Neural cell (in vitro differentiated cells): ENCODE measurements around the gene CRKL.

ENCODE experiments used
- EP300 ChIP-seq: fragments of 450-650 bp; conservative IDR thresholded peaks from 2 replicates; pipeline ENCODE4 v1.6.1; 2014; ENCODE audit warnings: antibody characterized with exemption, mild to moderate bottlenecking, moderate library complexity; ENCODE audit not compliant: poor library complexity, severe bottlenecking
- EZH2 ChIP-seq: fragments of 200-600, 300-800 bp; shearing (Covaris generic), sonication (generic); IDR thresholded peaks from 2 replicates; pipeline ENCODE4 v1.6.1; 2014; ENCODE audit warnings: antibody characterized with exemption, low read length, borderline replicate concordance, mild to moderate bottlenecking; ENCODE audit not compliant: insufficient read depth, poor library complexity, severe bottlenecking
- POLR2AphosphoS5 ChIP-seq: IDR thresholded peaks from 2 replicates; pipeline ENCODE4 v1.6.1; 2012
- TAF1 ChIP-seq: IDR thresholded peaks from 2 replicates; pipeline ENCODE4 v1.6.1; 2012; ENCODE audit warnings: low read depth
- TF ChIP-seq, protein P1 (sequence below): fragments of 450-650 bp; IDR thresholded peaks from 2 replicates; pipeline ENCODE4 v1.5.1; 2014; ENCODE audit warnings: antibody characterized with exemption, mild to moderate bottlenecking, moderate library complexity; ENCODE audit not compliant: poor library complexity, severe bottlenecking

DNA sequence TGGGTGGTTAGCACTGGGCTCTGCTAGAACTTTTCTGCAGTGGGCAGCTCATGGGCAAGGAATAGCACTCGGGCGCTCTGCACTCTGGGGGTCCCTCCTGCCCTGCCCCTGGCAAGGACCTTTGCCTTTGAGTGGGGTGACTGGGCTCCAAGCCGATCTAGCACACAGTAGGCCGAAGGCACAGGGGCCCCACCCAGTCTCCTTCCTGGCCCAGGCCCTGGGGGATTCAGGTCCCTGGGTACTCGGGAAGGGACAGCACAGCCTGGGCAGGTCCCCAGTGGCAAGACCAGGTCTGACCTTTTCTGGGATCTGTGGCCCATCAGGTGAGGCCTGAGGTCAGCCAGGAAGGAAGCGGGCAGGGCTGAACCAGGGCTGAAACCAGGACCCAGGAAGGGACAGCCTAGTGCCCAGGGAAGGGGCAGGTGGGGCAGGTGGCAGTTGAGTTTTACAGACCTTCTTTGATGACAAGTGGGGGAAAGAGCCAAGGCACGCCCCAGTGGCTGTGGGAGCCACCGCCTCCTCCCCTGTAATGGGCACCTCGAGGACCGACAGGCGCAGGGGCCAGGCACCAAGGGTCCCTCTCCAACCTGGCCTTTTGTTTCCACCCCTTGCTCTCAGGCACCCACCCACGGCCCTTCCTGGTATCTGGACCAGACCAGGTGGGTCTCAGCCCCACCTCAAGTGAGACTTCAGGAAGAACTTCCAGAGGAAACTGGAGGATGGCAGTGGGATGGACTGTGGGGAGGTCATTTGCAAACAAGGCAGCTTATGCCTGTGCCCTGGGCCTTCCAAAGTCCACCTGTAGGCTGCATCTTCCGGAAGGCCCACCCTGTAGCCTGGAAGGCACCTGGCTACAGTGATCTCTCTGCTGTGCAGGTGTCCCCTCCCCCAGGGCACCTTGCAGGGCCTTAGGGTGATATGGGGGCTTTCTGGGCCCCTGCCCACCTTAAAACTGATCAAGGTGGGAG lies 49.0 kb downstream of the CRKL start:
- TF ChIP-seq, protein P1, sequence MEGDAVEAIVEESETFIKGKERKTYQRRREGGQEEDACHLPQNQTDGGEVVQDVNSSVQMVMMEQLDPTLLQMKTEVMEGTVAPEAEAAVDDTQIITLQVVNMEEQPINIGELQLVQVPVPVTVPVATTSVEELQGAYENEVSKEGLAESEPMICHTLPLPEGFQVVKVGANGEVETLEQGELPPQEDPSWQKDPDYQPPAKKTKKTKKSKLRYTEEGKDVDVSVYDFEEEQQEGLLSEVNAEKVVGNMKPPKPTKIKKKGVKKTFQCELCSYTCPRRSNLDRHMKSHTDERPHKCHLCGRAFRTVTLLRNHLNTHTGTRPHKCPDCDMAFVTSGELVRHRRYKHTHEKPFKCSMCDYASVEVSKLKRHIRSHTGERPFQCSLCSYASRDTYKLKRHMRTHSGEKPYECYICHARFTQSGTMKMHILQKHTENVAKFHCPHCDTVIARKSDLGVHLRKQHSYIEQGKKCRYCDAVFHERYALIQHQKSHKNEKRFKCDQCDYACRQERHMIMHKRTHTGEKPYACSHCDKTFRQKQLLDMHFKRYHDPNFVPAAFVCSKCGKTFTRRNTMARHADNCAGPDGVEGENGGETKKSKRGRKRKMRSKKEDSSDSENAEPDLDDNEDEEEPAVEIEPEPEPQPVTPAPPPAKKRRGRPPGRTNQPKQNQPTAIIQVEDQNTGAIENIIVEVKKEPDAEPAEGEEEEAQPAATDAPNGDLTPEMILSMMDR = no peak
- TF ChIP-seq EP300 (no peak), EZH2 (no peak), POLR2AphosphoS5 (no peak), TAF1 (no peak)
